Ascending aorta (tissue), 2 donors: ENCODE results near the gene UBE2E2. TPM values are rescaled to one million over a fixed set of nuclear protein-coding genes. Genes with fewer than 3 reads are reported as not detected.

ENCODE experiments used
- DNase-seq, 2 donors: peaks; one replicate each; pipeline ENCODE4 v3.0.0-alpha.2; 2019; ENCODE audit warnings: low spot score in 2 of 2
- H3K27ac ChIP-seq, 2 donors: fragments of 200-600 bp; sonication (generic); one replicate each; pipeline ENCODE4 v1.5.1; 2016 to 2017; ENCODE audit warnings: mild to moderate bottlenecking in 1 of 2
- H3K27me3 ChIP-seq: fragments of 200-600 bp; sonication (generic); one replicate; pipeline ENCODE4 v1.5.1; 2017
- H3K36me3 ChIP-seq, 2 donors: fragments of 200-600 bp; sonication (generic); one replicate each; pipeline ENCODE4 v1.5.1; 2016
- H3K4me1 ChIP-seq, 2 donors: fragments of 200-600 bp; sonication (generic); one replicate each; pipeline ENCODE4 v1.5.1; 2016 to 2017; ENCODE audit warnings: mild to moderate bottlenecking in 1 of 2
- H3K4me3 ChIP-seq, 2 donors: fragments of 200-600 bp; sonication (generic); one replicate each; pipeline ENCODE4 v1.5.1; 2016 to 2017; ENCODE audit warnings: mild to moderate bottlenecking in 1 of 2
- H3K9me3 ChIP-seq, 2 donors: fragments of 200-600 bp; sonication (generic); one replicate each; pipeline ENCODE4 v1.5.1; 2016
- CTCF ChIP-seq, 3 experiments: fragments of 200-600 bp in 2 of 3; fragments of 450-650 bp in 1 of 3; sonication (generic) in 2 of 3; IDR thresholded peaks; one replicate each; pipeline ENCODE4 v1.5.1; 2016 to 2019; ENCODE audit warnings: antibody characterized with exemption in 3 of 3, mild to moderate bottlenecking in 1 of 3, moderate library complexity in 1 of 3
- intact Hi-C: fragments of 100-400 bp; cut with DNase I; formaldehyde crosslinking; loops from one replicate; pipeline ENCODE4 v1.15.1; 2023
- total RNA-seq: library from RNA; depleted of rRNA; stranded (reverse); fragments of >200 nt; gene quantifications from one replicate; pipeline ENCODE4 v1.1.0, GENCODE V29; 2016

Gene UBE2E2
- total RNA-seq, 1 donor from 2014 or later, result 5.3 TPM

DNA sequence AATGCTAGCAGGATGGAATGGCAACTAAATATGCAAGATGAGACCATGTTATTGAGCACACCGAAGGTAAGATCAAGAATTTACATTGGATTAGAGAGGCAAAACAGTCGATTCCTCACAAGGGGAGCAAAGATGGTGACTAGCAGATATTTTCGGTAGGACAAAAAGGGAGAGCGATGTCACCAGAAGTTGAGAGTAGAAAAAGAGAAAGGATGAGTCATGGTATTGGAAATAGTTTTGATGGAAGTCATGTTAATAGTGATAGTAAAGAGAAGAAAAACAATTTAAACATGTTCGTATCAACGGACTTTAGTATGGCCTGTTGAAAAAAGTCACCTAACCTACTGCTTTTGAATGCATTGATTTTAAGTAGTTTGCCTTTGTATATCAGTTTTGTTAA lies 55.0 kb downstream of the UBE2E2 start:
- H3K4me1 ChIP-seq, result no peaks in the 10 kb centered on the region
- H3K27ac ChIP-seq, result no peak overlapping the region
- H3K36me3 ChIP-seq, result no peaks in the 10 kb centered on the region
- no peaks in the 10 kb centered on the region for H3K9me3 ChIP-seq
- no peaks in the 10 kb centered on the region for H3K27me3 ChIP-seq
- DNase-seq, result no peak
- intact Hi-C loops, result no loop called here
- H3K4me3 ChIP-seq, result no peak overlapping the region
- TF ChIP-seq CTCF (IDR thresholded peaks at IDR 0.05), result no peak

GRCh38 chr3:23259515-23259914 lies 56.4 kb downstream of the UBE2E2 start:
- intact Hi-C loops, result no loop called here
- peaks cover 0 to 11% of the 10 kb centered on the region in 2 donors for H3K4me1 ChIP-seq
- no peak for TF ChIP-seq CTCF (IDR thresholded peaks at IDR 0.05)
- DNase-seq, result no peak
- no peaks in the 10 kb centered on the region for H3K9me3 ChIP-seq
- H3K27ac ChIP-seq, result no peak overlapping the region
- no peak overlapping the region for H3K4me3 ChIP-seq
- no peaks in the 10 kb centered on the region for H3K36me3 ChIP-seq
- no peaks in the 10 kb centered on the region for H3K27me3 ChIP-seq

GRCh38 chr3:23262766-23263165 lies 59.6 kb downstream of the UBE2E2 start:
- no peak for DNase-seq
- Histone ChIP-seq H3K27me3 (no peaks in the 10 kb centered on the region), H3K4me1 (peaks cover 0 to 11% of the 10 kb centered on the region in 2 donors), H3K4me3 (no peak overlapping the region), H3K27ac (no peak overlapping the region), H3K9me3 (no peaks in the 10 kb centered on the region), H3K36me3 (no peaks in the 10 kb centered on the region)
- TF ChIP-seq CTCF (IDR thresholded peaks at IDR 0.05), result no peak
- intact Hi-C loops, result loop anchor here (5.0 kb wide), 1 partner anchor 60 kb away; the partner anchor contains the start of gene UBE2E2

- DNase-seq, result no peak
- intact Hi-C loops, result loop anchor here (5.0 kb wide), 1 partner anchor 61 kb away; the partner anchor contains the start of gene UBE2E2
- no peak for TF ChIP-seq CTCF (IDR thresholded peaks at IDR 0.05)
- no peaks in the 10 kb centered on the region for H3K9me3 ChIP-seq
- H3K4me3 ChIP-seq, result no peak overlapping the region
- H3K27me3 ChIP-seq, result no peaks in the 10 kb centered on the region
- H3K36me3 ChIP-seq, result no peaks in the 10 kb centered on the region
- peaks cover 0 to 11% of the 10 kb centered on the region in 2 donors for H3K4me1 ChIP-seq
- no peak overlapping the region for H3K27ac ChIP-seq
Measured at GRCh38 chr3:23263796-23264195, 60.7 kb downstream of the UBE2E2 start.

GRCh38 chr3:23264413-23264812 lies 61.3 kb downstream of the UBE2E2 start:
- no peak for DNase-seq
- Histone ChIP-seq H3K4me1 (peaks cover 0 to 11% of the 10 kb centered on the region in 2 donors), H3K9me3 (no peaks in the 10 kb centered on the region), H3K36me3 (no peaks in the 10 kb centered on the region), H3K4me3 (no peak overlapping the region), H3K27me3 (no peaks in the 10 kb centered on the region), H3K27ac (no peak overlapping the region)
- no peak for TF ChIP-seq CTCF (IDR thresholded peaks at IDR 0.05)
- intact Hi-C loops, result loop anchor here (5.0 kb wide), 1 partner anchor 62 kb away; the partner anchor contains the start of gene UBE2E2

- Histone ChIP-seq H3K27ac (no peak overlapping the region), H3K4me3 (no peak overlapping the region), H3K36me3 (no peaks in the 10 kb centered on the region), H3K27me3 (no peaks in the 10 kb centered on the region), H3K4me1 (no peaks in the 10 kb centered on the region), H3K9me3 (no peaks in the 10 kb centered on the region)
- TF ChIP-seq CTCF (IDR thresholded peaks at IDR 0.05), result no peak
- DNase-seq, result no peak
- intact Hi-C loops, result no loop called here
Measured at GRCh38 chr3:23270423-23270822, 67.3 kb downstream of the UBE2E2 start.
